HEK293T (cell line): Measurements from ENCODE around the gene RUFY4.

ENCODE experiments used
- ELF4 ChIP-seq: fragments of 450-650 bp; IDR thresholded peaks from 2 replicates; pipeline ENCODE4 v1.6.1; 2017; ENCODE audit warnings: antibody characterized with exemption
- FOXA1 ChIP-seq: fragments of 450-650 bp; IDR thresholded peaks from 2 replicates; pipeline ENCODE4 v1.6.1; 2016; ENCODE audit warnings: mild to moderate bottlenecking
- FOXM1 ChIP-seq: fragments of 450-650 bp; IDR thresholded peaks from 2 replicates; pipeline ENCODE4 v1.6.1; 2017; ENCODE audit warnings: mild to moderate bottlenecking, borderline replicate concordance
- LEF1 ChIP-seq: fragments of 450-650 bp; IDR thresholded peaks from 2 replicates; pipeline ENCODE4 v1.6.1; 2017; ENCODE audit warnings: mild to moderate bottlenecking, borderline replicate concordance
- NFRKB ChIP-seq: fragments of 450-650 bp; IDR thresholded peaks from 2 replicates; pipeline ENCODE4 v1.6.1; 2016; ENCODE audit warnings: mild to moderate bottlenecking, moderate library complexity
- SP1 ChIP-seq: fragments of 450-650 bp; IDR thresholded peaks from 2 replicates; pipeline ENCODE4 v1.6.1; 2017
- SUZ12 ChIP-seq: fragments of 450-650 bp; IDR thresholded peaks from 2 replicates; pipeline ENCODE4 v1.6.1; 2016; ENCODE audit warnings: mild to moderate bottlenecking

DNA sequence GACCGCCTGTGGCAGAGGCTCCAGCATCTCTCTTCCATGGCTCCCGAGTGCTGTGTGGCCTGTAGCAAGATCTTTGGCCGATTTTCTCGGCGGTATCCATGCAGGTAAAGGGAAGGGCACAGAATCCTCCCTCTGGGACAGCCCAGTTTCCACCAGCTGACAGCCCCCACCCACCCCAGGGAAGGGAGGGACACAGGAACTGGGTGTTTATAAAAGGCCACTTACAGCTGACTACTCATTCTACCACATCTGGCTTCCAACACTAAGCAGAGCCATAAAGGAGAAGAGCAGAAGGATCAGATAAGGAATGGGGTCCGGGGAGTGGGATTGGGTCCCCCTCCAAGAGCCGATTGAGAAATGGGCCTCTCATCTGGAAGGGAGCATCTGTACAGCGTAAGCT is 20.2 kb downstream of the RUFY4 start:
- TF ChIP-seq SP1 (no peak), ELF4 (no peak), NFRKB (no peak), LEF1 (no peak), SUZ12 (no peak), FOXM1 (no peak), FOXA1 (no peak)
